Measurements from ENCODE around the gene BTG3.

GRCh38 chr21:17660862-17661261, 48.2 kb upstream of the BTG3 start:
- TF ChIP-seq CTCF (IDR thresholded peaks at IDR 0.05) (no peak), POLR2A (IDR thresholded peaks at IDR 0.05) (no peak)

Measured in Peyer's patch (tissue), 4 donors.